KMS-11 (cell line): ENCODE measurements around the gene ESRRG.

Experiments used
- H2AFZ ChIP-seq: fragments of 200-600 bp; sonication (generic); 2 replicates; pipeline ENCODE4 v1.6.1; 2016; ENCODE audit warnings: antibody characterized with exemption, mixed run types, low read depth
- H3K27ac ChIP-seq: fragments of 200-600 bp; sonication (generic); 2 replicates; pipeline ENCODE4 v1.6.1; 2016; ENCODE audit warnings: mild to moderate bottlenecking, mixed run types
- H3K27me3 ChIP-seq: fragments of 200-600 bp; sonication (generic); 2 replicates; pipeline ENCODE4 v1.6.1; 2017; ENCODE audit warnings: mild to moderate bottlenecking, low read depth, mixed run types, moderate library complexity; ENCODE audit not compliant: insufficient read depth
- H3K36me3 ChIP-seq: fragments of 200-600 bp; sonication (generic); 2 replicates; pipeline ENCODE4 v1.6.1; 2017; ENCODE audit warnings: mild to moderate bottlenecking, mixed run types; ENCODE audit not compliant: insufficient read depth
- H3K4me1 ChIP-seq: fragments of 200-600 bp; sonication (generic); 2 replicates; pipeline ENCODE4 v1.6.1; 2016; ENCODE audit warnings: mild to moderate bottlenecking, low read depth, mixed run types; ENCODE audit not compliant: poor library complexity, severe bottlenecking
- H3K4me2 ChIP-seq: fragments of 200-600 bp; sonication (generic); 2 replicates; pipeline ENCODE4 v1.7.0; 2016; ENCODE audit warnings: mild to moderate bottlenecking, mixed run types
- H3K4me3 ChIP-seq: fragments of 200-600 bp; sonication (generic); IDR thresholded peaks from 2 replicates; pipeline ENCODE4 v1.6.1; 2017; ENCODE audit warnings: low read depth, low read length, mixed read lengths; ENCODE audit not compliant: insufficient read depth
- H3K79me2 ChIP-seq: fragments of 200-600 bp; sonication (generic); 2 replicates; pipeline ENCODE4 v1.6.1; 2016; ENCODE audit warnings: low read depth, mixed run types; ENCODE audit not compliant: insufficient read depth
- H3K9ac ChIP-seq: fragments of 200-600 bp; sonication (generic); 2 replicates; pipeline ENCODE4 v1.6.1; 2016; ENCODE audit warnings: mild to moderate bottlenecking, mixed run types
- H4K20me1 ChIP-seq: fragments of 200-600 bp; sonication (generic); 2 replicates; pipeline ENCODE4 v1.6.1; 2016; ENCODE audit warnings: mild to moderate bottlenecking, mixed run types; ENCODE audit not compliant: insufficient read depth
- CTCF ChIP-seq: fragments of 200-600 bp; sonication (generic); conservative IDR thresholded peaks from 2 replicates; pipeline ENCODE4 v1.6.1; 2017; ENCODE audit warnings: low read depth, mild to moderate bottlenecking, antibody characterized with exemption, low read length, moderate library complexity, mixed read lengths

The ESRRG gene

GRCh38 chr1:216612291-216612690 lies 110.9 kb downstream of the ESRRG start:
- Histone ChIP-seq H2AFZ (no peak overlapping the region), H3K27me3 (no peaks in the 10 kb centered on the region), H3K27ac (no peak overlapping the region), H3K36me3 (no peaks in the 10 kb centered on the region), H3K4me1 (no peaks in the 10 kb centered on the region), H4K20me1 (no peaks in the 10 kb centered on the region), H3K4me3 (no peak overlapping the region), H3K79me2 (no peaks in the 10 kb centered on the region), H3K9ac (no peak overlapping the region), H3K4me2 (no peak overlapping the region)
- TF ChIP-seq CTCF = no peak

- no peak for TF ChIP-seq CTCF
- H3K27ac ChIP-seq = no peak overlapping the region
These were observed 116.0 kb downstream of the ESRRG start for GRCh38 chr1:216607067-216607697.

GRCh38 chr1:216606047-216606637 lies 117.1 kb downstream of the ESRRG start:
- TF ChIP-seq CTCF = no peak
- no peak overlapping the region for H3K27ac ChIP-seq
- H3K27me3 ChIP-seq = no peaks in the 10 kb centered on the region
- no peak overlapping the region for H3K4me2 ChIP-seq
- peaks cover 5% of the 10 kb centered on the region for H3K4me1 ChIP-seq
- no peak overlapping the region for H3K4me3 ChIP-seq
- H3K9ac ChIP-seq = no peak overlapping the region
- no peaks in the 10 kb centered on the region for H3K79me2 ChIP-seq
- H2AFZ ChIP-seq = no peak overlapping the region
- no peaks in the 10 kb centered on the region for H4K20me1 ChIP-seq
- H3K36me3 ChIP-seq = no peaks in the 10 kb centered on the region

More at GRCh38 chr1:216607067-216607697, 116.0 kb downstream of the ESRRG start:
- no peak overlapping the region for H3K4me2 ChIP-seq
- no peak overlapping the region for H3K9ac ChIP-seq
- H3K79me2 ChIP-seq = no peaks in the 10 kb centered on the region
- H4K20me1 ChIP-seq = no peaks in the 10 kb centered on the region
- no peaks in the 10 kb centered on the region for H3K27me3 ChIP-seq
- H3K36me3 ChIP-seq = no peaks in the 10 kb centered on the region
- no peaks in the 10 kb centered on the region for H3K4me1 ChIP-seq
- H3K4me3 ChIP-seq = no peak overlapping the region
- no peak overlapping the region for H2AFZ ChIP-seq

GRCh38 chr1:216604771-216605170 lies 118.5 kb downstream of the ESRRG start:
- no peaks in the 10 kb centered on the region for H4K20me1 ChIP-seq
- no peaks in the 10 kb centered on the region for H3K79me2 ChIP-seq
- TF ChIP-seq CTCF = no peak
- H3K9ac ChIP-seq = no peak overlapping the region
- no peak overlapping the region for H3K4me2 ChIP-seq
- H3K4me3 ChIP-seq = no peak overlapping the region
- no peak overlapping the region for H3K27ac ChIP-seq
- H3K36me3 ChIP-seq = no peaks in the 10 kb centered on the region
- no peak overlapping the region for H2AFZ ChIP-seq
- H3K4me1 ChIP-seq = peaks cover 12% of the 10 kb centered on the region
- H3K27me3 ChIP-seq = no peaks in the 10 kb centered on the region
